Activated gamma-delta T cell treated with anti-CD3 and anti-CD28 coated beads, Interleukin-2, amount 50 U/mL, for 16 hours (primary cell): ENCODE results near the gene ADH1A.
"Not testable (repeated sequence)": the region's sequence is repeated elsewhere in the genome, so short reads cannot be mapped to it uniquely, and the experiment has no call there.

Experiments used
- DNase-seq: peaks from one replicate; pipeline ENCODE4 v3.0.0-alpha.2; 2020; ENCODE audit warnings: low read depth

The ADH1A gene

DNA sequence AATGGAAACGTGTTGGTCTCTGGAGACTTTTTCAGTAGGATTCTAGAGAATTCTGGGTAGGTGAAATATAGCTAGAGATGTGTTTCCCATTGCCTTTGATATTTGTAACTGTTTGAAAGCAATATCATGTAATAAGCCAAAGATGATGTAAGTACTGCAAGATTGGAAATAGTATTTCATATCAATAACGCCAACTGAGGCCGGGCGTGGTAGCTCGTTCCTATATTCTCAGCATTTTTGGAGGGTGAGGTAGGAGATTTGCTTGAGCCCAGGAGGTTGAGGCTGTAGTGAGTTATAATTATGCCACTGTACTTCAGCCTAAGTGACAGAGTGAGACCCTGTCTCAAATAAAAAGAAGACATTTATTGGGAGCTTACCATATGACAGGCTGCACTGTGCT is 9.5 kb downstream of the ADH1A start:
- DNase-seq: no peak

DNA sequence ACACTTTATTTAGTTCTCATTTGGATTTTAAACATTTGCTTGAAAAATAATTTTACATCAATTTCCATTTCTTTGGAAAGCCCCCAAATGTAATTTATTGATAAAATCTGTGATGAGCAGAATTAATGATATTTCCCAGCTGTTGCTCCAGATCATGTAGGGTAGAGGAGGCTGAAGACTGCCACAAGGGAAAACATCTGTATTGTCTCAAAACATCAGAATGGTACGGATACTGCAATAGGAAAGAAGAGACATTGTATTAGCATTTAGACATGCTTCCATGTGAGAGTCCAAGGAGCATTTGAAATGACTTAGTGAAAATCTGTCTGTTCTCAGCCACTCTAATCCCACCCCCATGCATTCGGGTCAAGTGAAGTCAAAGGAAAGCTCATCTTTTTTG is 14.4 kb downstream of the ADH1A start:
- no peak for DNase-seq

DNA sequence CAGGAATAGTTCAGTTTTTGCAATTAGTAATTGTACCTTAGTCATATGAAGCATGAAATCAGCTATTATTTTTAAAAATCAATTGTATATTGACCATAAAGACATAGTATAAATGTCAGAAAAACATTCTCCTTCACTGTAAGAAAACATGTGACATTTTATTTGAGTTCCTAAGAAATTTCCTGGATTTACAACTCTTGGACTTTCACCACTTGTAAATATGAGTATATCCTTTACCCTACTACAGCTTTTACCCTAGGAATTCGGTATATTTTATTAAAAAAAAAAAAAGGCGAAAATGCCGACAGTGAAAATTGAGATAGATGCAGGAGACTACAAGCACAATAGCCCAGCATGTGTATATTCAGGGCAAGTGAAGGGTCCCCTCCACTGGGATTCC is 14.9 kb downstream of the ADH1A start:
- DNase-seq: no peak

DNA sequence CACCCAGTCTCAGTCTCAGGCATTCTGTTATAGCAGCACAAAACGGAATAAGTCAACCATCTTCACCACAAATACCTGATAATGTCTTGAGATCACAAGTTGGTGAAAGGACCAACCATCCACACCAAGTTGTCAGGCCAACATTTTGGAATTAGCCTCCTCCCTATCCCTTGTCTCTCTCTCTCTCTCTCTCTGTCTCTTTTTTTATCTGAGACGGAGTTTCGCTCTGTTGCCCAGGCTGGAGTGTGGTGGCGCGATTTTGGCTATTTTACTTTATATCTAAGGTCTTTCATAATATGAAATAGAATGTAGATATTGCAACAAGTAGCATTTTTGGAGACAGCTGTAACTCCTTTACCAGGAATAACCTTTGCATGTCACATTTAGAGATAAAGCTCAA is 15.7 kb downstream of the ADH1A start:
- no peak for DNase-seq

DNA sequence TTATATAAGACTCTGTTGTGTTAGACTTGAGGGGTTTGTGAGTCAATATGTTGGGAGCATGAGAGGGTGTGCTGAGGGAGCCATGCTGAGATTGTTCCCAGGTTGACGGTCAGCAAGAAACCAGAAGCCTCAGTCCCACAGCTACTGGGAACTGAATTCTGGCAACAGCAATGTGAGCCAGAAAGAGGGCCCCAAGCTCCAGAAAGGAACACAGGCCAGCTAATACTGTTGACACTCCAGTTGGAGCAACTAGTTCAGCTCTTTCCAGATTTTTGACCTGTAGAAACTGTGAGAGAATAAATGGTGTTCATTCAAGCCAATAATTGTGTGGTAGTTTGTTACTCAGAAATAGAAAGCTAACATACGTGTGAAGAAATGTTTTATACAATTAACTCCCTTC is 17.1 kb downstream of the ADH1A start:
- DNase-seq: no peak

DNA sequence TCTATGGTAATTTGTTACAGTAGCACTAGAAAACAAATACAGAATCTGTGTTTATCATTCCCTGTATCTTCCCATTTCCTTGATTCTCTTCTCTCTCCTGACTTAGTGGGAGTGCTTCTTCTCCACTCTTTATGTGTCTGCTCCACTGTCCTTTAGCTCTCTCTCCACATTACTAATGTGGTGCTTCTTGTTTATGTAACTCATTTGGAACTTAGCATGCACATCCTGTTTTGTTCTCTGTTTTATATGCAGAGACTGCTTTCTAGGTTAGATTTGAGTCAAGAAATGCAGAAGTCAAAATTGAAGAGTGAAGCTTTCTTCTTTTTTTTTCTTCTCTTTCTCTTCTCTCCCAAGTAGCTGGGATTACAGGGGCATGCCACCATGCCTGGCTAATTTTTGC is 25.9 kb downstream of the ADH1A start:
- no peak for DNase-seq

DNA sequence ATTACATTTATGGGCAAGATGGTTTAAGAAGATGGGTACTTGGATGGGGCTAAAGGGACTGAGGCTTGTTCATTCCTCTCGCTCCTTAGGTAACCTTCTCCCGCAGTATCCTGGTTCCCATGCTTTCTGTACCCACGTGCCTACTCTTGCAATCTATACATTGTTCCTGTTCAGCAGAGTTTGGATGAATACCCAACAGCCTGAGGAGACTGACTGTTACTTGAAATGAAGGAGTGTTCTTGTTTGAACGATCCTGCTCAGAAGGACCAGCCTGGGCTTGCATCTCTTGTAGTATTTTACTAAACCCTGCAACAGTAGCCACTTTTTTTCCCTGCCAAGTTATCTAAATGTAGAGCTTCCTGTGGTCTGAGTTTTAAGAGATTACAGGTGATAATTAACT is 38.0 kb downstream of the ADH1A start:
- DNase-seq: no peak

DNA sequence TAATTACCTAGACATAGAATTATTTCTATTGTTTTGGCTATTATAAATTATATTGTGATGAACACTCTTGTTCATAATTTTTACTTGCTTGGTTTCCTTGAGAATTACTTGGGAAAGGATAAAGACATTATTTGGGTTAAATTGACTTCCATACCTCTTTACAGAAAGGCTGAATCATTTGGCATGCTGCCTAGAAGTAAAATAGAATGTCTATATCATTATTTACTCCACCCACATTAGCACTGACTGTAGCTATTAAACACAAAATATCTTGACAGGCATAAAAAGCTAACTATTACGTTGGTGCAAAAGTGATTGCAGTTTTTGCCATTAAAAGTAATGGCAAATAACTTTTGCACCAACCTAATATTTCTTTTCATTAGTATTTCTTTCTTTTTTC is 42.1 kb downstream of the ADH1A start:
- no peak for DNase-seq

DNA sequence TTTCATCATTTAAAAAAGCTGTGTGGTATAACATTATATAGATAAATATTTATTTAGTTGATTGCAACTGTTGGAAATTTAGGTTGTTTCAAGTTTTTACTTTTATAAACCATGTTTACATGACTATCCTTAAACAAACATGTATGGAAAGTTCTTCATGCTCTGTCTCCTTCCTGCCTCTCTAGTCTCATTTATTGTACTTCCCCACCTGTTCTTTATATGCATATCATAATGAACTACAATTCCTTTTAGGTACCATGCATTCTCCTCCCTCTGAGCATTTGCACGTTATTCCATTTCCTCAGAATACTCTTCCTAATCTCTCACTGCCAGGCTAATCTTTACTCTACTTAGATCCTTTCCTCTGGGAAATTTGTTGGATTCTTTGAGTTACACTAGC is 54.8 kb downstream of the ADH1A start:
- no peak for DNase-seq

DNA sequence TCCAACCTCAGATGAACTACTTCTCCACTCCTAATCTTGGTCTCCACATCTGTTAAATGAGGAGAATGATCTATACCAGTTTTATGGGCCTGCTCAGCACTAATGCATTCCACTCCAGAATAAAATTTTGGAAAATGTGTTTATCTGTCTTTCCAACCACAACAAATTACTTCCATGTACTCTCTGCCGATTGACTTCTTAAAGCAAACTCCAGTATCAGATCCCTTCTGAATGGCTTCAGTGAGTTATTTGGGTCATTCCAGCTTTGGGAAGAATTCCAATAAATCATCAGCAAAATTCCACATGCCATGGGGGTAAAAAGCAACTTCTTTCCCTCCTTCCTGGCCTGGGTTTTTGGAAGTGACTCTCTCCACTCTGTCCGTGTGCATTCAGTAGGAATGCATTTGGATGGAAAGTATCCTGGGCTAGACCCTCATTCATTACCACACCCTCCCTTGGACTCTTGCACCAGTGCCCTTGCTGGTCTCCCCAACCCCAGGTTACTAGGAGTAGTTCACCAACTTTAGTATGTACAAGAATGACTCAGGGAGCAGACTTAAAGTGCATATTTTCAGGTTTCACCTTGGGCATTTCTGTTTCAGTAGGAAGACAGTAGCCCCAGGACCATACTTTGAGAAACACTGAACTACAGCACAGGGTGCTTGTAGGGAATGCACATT is 56.3 kb downstream of the ADH1A start:
- no peak for DNase-seq

DNA sequence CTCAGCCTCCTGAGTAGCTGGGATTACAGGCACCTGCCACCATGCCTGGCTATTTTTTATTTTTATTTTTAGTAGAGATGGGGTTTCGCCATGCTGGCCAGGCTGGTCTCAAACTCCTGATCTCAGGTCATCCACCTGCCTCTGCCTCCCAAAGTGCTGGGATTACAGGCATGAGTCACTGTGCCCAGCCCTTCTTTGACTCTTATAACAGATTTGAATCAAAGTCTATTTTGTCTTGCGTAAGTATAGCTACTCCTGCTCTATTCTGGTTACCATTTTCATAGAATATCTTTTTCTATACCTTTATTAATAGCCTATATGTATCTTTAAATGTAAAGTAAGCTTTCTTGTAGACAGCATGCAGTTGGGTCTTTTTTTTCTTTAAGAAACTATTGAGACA is 57.4 kb downstream of the ADH1A start:
- DNase-seq: not testable (repeated sequence)

DNA sequence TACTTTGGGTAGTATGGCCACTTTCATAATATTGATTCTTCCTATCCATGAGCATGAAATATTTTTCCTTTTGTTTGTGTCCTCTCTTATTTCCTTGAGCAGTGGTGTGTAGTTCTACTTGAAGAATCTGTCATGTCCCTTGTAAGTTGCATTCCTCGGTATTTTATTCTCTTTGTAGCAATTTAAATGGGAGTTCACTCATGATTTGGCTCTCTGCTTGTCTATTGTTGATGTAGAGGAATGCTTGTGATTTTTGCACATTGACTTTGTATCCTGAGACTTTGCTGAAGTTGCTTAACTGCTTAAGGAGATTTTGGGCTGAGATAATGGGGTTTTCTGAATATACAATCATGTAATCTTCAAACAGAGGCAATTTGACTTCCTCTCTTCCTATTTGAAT is 62.1 kb downstream of the ADH1A start:
- DNase-seq: not testable (repeated sequence)

DNA sequence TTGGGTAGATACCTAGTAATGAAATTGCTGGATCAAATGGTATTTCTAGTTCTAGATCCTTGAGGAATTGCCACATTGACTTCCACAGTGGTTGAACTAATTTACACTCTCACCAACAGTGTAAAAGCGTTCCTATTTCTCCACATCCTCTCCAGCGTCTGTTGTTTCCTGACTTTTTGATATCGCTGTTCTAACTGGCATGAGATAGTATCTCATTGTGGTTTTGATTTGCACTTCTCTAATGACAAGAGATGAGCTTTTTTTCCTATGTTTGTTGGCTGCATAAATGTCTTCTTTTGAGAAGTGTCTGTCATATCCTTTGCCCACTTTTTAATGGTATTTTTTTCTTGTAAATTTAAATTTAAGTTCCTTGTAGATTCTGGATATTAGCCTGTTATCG is 63.1 kb downstream of the ADH1A start:
- DNase-seq: not testable (repeated sequence)
